Liver (tissue), 3 donors: Measurements from ENCODE around the gene WFIKKN2.

Experiments
- CTCF ChIP-seq: fragments of 150-350 bp; IDR thresholded peaks from 2 replicates; pipeline ENCODE4 v1.5.1; 2017; ENCODE audit warnings: improper control_type of control experiment, low read depth, low read length; ENCODE audit not compliant: missing input control
- EGR1 ChIP-seq, 2 donors: IDR thresholded peaks; 2 replicates each; pipeline ENCODE4 v1.6.1; 2016 to 2018; ENCODE audit warnings: antibody characterized with exemption in 2 of 2, low read depth in 2 of 2
- GABPA ChIP-seq, 2 donors: IDR thresholded peaks in 1 of 2; conservative IDR thresholded peaks in 1 of 2; 2 replicates each; pipeline ENCODE4 v1.6.1; 2016; ENCODE audit warnings: antibody characterized with exemption in 2 of 2, mild to moderate bottlenecking in 1 of 2, moderate library complexity in 1 of 2
- HNF4G ChIP-seq: IDR thresholded peaks from 2 replicates; pipeline ENCODE4 v1.6.1; 2016; ENCODE audit warnings: antibody characterized with exemption
- JUND ChIP-seq, 2 donors: IDR thresholded peaks; 2 replicates each; pipeline ENCODE4 v1.6.1; 2016; ENCODE audit warnings: antibody characterized with exemption in 2 of 2
- MAX ChIP-seq: IDR thresholded peaks from 2 replicates; pipeline ENCODE4 v1.6.1; 2016; ENCODE audit warnings: antibody characterized with exemption
- RAD21 ChIP-seq, 2 donors: IDR thresholded peaks; 2 replicates each; pipeline ENCODE4 v1.6.1; 2016; ENCODE audit warnings: antibody characterized with exemption in 2 of 2, mild to moderate bottlenecking in 2 of 2
- REST ChIP-seq: IDR thresholded peaks from 2 replicates; pipeline ENCODE4 v1.6.1; 2016; ENCODE audit warnings: antibody characterized with exemption, mild to moderate bottlenecking
- RXRA ChIP-seq, 2 donors: IDR thresholded peaks; 2 replicates each; pipeline ENCODE4 v1.6.1; 2017 to 2018; ENCODE audit warnings: antibody characterized with exemption in 2 of 2, mild to moderate bottlenecking in 1 of 2
- SP1 ChIP-seq: IDR thresholded peaks from 2 replicates; pipeline ENCODE4 v1.6.1; 2018; ENCODE audit warnings: antibody characterized with exemption, mild to moderate bottlenecking
- TAF1 ChIP-seq: conservative IDR thresholded peaks from 2 replicates; pipeline ENCODE4 v1.6.1; 2016; ENCODE audit warnings: antibody characterized with exemption, mild to moderate bottlenecking
- YY1 ChIP-seq: IDR thresholded peaks from 2 replicates; pipeline ENCODE4 v1.6.1; 2016; ENCODE audit warnings: antibody characterized with exemption, mild to moderate bottlenecking
- ZBTB33 ChIP-seq: IDR thresholded peaks from 2 replicates; pipeline ENCODE4 v1.6.1; 2016; ENCODE audit warnings: antibody characterized with exemption
- TF ChIP-seq, protein P1 (sequence below): IDR thresholded peaks from 2 replicates; pipeline ENCODE4 v1.6.1; 2016; ENCODE audit warnings: antibody characterized with exemption
- donor health status: healthy.
- donor health status: healthy.

- TF ChIP-seq CTCF = no peak
- no peak for TF ChIP-seq TAF1
- no peak for TF ChIP-seq RAD21 (IDR thresholded peaks at IDR 0.05)
- TF ChIP-seq SP1 = no peak
- no peak for TF ChIP-seq REST
- TF ChIP-seq JUND (IDR thresholded peaks at IDR 0.05) = no peak
- TF ChIP-seq HNF4G = no peak
- no peak for TF ChIP-seq MAX
- TF ChIP-seq RXRA (IDR thresholded peaks at IDR 0.05) = no peak
- no peak for TF ChIP-seq ZBTB33
- TF ChIP-seq, protein P1, sequence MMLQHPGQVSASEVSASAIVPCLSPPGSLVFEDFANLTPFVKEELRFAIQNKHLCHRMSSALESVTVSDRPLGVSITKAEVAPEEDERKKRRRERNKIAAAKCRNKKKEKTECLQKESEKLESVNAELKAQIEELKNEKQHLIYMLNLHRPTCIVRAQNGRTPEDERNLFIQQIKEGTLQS = no peak
- TF ChIP-seq GABPA (IDR thresholded peaks at IDR 0.05 in 1 of 2, conservative IDR thresholded peaks at IDR 0.05 in 1 of 2) = no peak
- TF ChIP-seq YY1 = no peak
- no peak for TF ChIP-seq EGR1 (IDR thresholded peaks at IDR 0.05; ENCODE audit: low read depth in 2 of 2)
Measured at GRCh38 chr17:50865868-50866260, 30.5 kb downstream of the WFIKKN2 start.
